Spleen (tissue), 11 donors: ENCODE results near the gene ANTXR2. TPM values are rescaled to one million over a fixed set of nuclear protein-coding genes. Genes with fewer than 3 reads are reported as not detected.

Source experiments
- DNase-seq: peaks from one replicate; pipeline ENCODE4 v3.0.0-alpha.2; 2020
- H3K27ac ChIP-seq, 8 donors: fragments of 200-600 bp; sonication (generic) in 7 of 8; 1 replicate in 4 of 8; 2 replicates in 4 of 8; pipeline versions ENCODE4 v1.5.0 to v1.8.0; 2016 to 2021; ENCODE audit warnings: inconsistent platforms in 4 of 8, mild to moderate bottlenecking in 4 of 8, moderate library complexity in 1 of 8
- H3K27me3 ChIP-seq, 7 donors: fragments of 200-600 bp; sonication (generic) in 6 of 7; replicated peaks in 1 of 7; 1 replicate in 4 of 7; 2 replicates in 3 of 7; pipeline versions ENCODE4 v1.5.0 to v1.8.0; 2016 to 2021; ENCODE audit warnings: inconsistent platforms in 3 of 7, mild to moderate bottlenecking in 1 of 7
- H3K36me3 ChIP-seq, 6 donors: fragments of 200-600 bp; sonication (generic) in 5 of 6; 1 replicate in 4 of 6; 2 replicates in 2 of 6; pipeline versions ENCODE4 v1.5.0 to v1.8.0; 2016 to 2021; ENCODE audit warnings: inconsistent platforms in 2 of 6
- H3K4me1 ChIP-seq, 6 donors: fragments of 200-600 bp; sonication (generic) in 5 of 6; 1 replicate in 3 of 6; 2 replicates in 3 of 6; pipeline versions ENCODE4 v1.5.0 to v1.8.0; 2016 to 2021; ENCODE audit warnings: inconsistent platforms in 3 of 6
- H3K4me3 ChIP-seq, 8 donors: fragments of 200-600 bp; sonication (generic) in 7 of 8; 1 replicate in 4 of 8; 2 replicates in 4 of 8; pipeline versions ENCODE4 v1.5.0 to v1.8.0; 2016 to 2021; ENCODE audit warnings: inconsistent platforms in 4 of 8, mild to moderate bottlenecking in 4 of 8, moderate library complexity in 2 of 8
- H3K9me3 ChIP-seq, 8 donors: fragments of 200-600 bp; sonication (generic) in 7 of 8; 1 replicate in 4 of 8; 2 replicates in 4 of 8; pipeline versions ENCODE4 v1.5.0 to v1.8.0; 2016 to 2021; ENCODE audit warnings: inconsistent platforms in 4 of 8
- CTCF ChIP-seq, 11 experiments: fragments of 200-600 bp in 7 of 11; fragments of 450-650 bp in 4 of 11; sonication (generic) in 4 of 11; IDR thresholded peaks in 8 of 11; conservative IDR thresholded peaks in 3 of 11; 1 replicate in 7 of 11; 2 replicates in 4 of 11; pipeline versions ENCODE4 v1.4.0 to v1.8.0; 2016 to 2021; ENCODE audit warnings: antibody characterized with exemption in 11 of 11, inconsistent platforms in 4 of 11, mild to moderate bottlenecking in 1 of 11
- POLR2A ChIP-seq, 3 donors: fragments of 450-650 bp; IDR thresholded peaks; one replicate each; pipeline ENCODE4 v1.5.1; 2017; ENCODE audit warnings: antibody characterized with exemption in 3 of 3, mild to moderate bottlenecking in 1 of 3
- POLR2AphosphoS5 ChIP-seq, 3 donors: sonication (generic); formaldehyde crosslinking; IDR thresholded peaks; one replicate each; pipeline ENCODE4 v1.5.1; 2017; ENCODE audit warnings: antibody characterized with exemption in 3 of 3
- WGBS, 5 donors: extraction: QIAGEN DNeasy Blood & Tissue Kit in 3 of 5; methylation state at CpG; one replicate each; pipeline versions ENCODE4 v1.1.5 to v1.1.7; 2013 to 2018; 5-methylcytosine and 5-hydroxymethylcytosine counted together
- intact Hi-C: fragments of 100-400 bp; cut with DNase I; formaldehyde crosslinking; loops from one replicate; pipeline ENCODE4 v1.15.0; 2023; ENCODE audit warnings: low total_unique reads
- polyA plus RNA-seq, 3 donors: library from polyadenylated mRNA; stranded (reverse); fragments of 200-250 nt; gene quantifications; one replicate each; pipeline ENCODE4 v1.2.1, GENCODE V29; 2013
- total RNA-seq, 7 donors: library from RNA; depleted of rRNA in 3 of 7; stranded (reverse); fragments of >200 nt in 3 of 7; fragmentation: NEBNext Ultra II Directional in 4 of 7; extraction: Animal tissue kit (Norgen Biotek cat#: 25700) in 4 of 7; gene quantifications; one replicate each; pipeline versions ENCODE4 v1.1.0 to v1.2.1, GENCODE V29; 2016 to 2021
- donor health status: healthy with polysubstance abuse.
- donor health status: DM: no; HTN: no; CAD: no; lungs with moderate emphysema.
- donor health status: DM: no; HTN: no; CAD: no.
- donor health status: Bipolar disorder and iron deficiency.
- donor health status: healthy.
- donor health status: DM: no; HTN: no; CAD: no.
- donor health status: DM: yes; HTN: yes; CAD: no.

The ANTXR2 gene
- total and polyA plus RNA-seq, 10 donors, result 3.7 to 56.3 (median 37.3) TPM

GRCh38 chr4:80111276-80111675 is 38.2 kb upstream of the ANTXR2 start:
- Histone ChIP-seq H3K4me3 (no peak overlapping the region), H3K9me3 (peaks cover 0 to 21% (median 18%) of the 10 kb centered on the region in 8 donors), H3K27me3 (peaks cover 0 to 7% (median 0%) of the 10 kb centered on the region in 7 donors), H3K4me1 (no peaks in the 10 kb centered on the region), H3K27ac (no peak overlapping the region), H3K36me3 (no peaks in the 10 kb centered on the region)
- TF ChIP-seq POLR2AphosphoS5 (IDR thresholded peaks at IDR 0.05) (no peak), POLR2A (IDR thresholded peaks at IDR 0.05) (no peak), CTCF (IDR thresholded peaks at IDR 0.05 in 8 of 11, conservative IDR thresholded peaks at IDR 0.05 in 3 of 11) (no peak)
- DNase-seq, result no peak
- intact Hi-C loops, result no loop called here

GRCh38 chr4:80107374-80107773 is 34.3 kb upstream of the ANTXR2 start:
- Histone ChIP-seq H3K27ac (no peak overlapping the region), H3K4me1 (peaks cover 0 to 3% (median 0%) of the 10 kb centered on the region in 6 donors), H3K9me3 (peaks cover 0 to 25% (median 19%) of the 10 kb centered on the region in 8 donors), H3K27me3 (no peaks in the 10 kb centered on the region), H3K4me3 (no peak overlapping the region), H3K36me3 (no peaks in the 10 kb centered on the region)
- WGBS, 5 donors, result 92 to 99% (median 96%) methylated on average over 1 of the region's 1 CpG
- intact Hi-C loops, result no loop called here
- no peak for DNase-seq
- TF ChIP-seq POLR2AphosphoS5 (IDR thresholded peaks at IDR 0.05) (no peak), POLR2A (IDR thresholded peaks at IDR 0.05) (no peak), CTCF (IDR thresholded peaks at IDR 0.05 in 8 of 11, conservative IDR thresholded peaks at IDR 0.05 in 3 of 11) (no peak)

GRCh38 chr4:80104927-80105326 is 31.9 kb upstream of the ANTXR2 start:
- 70 to 89% (median 76%) methylated on average over 1 of the region's 1 CpG for WGBS, 5 donors
- intact Hi-C loops, result no loop called here
- Histone ChIP-seq H3K9me3 (peaks cover 0 to 25% (median 19%) of the 10 kb centered on the region in 8 donors), H3K27me3 (no peaks in the 10 kb centered on the region), H3K36me3 (no peaks in the 10 kb centered on the region), H3K27ac (no peak overlapping the region), H3K4me3 (no peak overlapping the region), H3K4me1 (peaks cover 0 to 8% (median 0%) of the 10 kb centered on the region in 6 donors)
- no peak for DNase-seq
- TF ChIP-seq POLR2AphosphoS5 (IDR thresholded peaks at IDR 0.05), result no peak
- TF ChIP-seq POLR2A (IDR thresholded peaks at IDR 0.05), result no peak
- no peak for TF ChIP-seq CTCF (IDR thresholded peaks at IDR 0.05 in 8 of 11, conservative IDR thresholded peaks at IDR 0.05 in 3 of 11)

- intact Hi-C loops, result no loop called here
- 49 to 82% (median 68%) methylated on average over 2 of the region's 2 CpGs for WGBS, 5 donors
- Histone ChIP-seq H3K36me3 (no peaks in the 10 kb centered on the region), H3K9me3 (peaks cover 0 to 25% (median 19%) of the 10 kb centered on the region in 8 donors), H3K4me1 (peaks cover 0 to 8% (median 0%) of the 10 kb centered on the region in 6 donors), H3K4me3 (no peak overlapping the region), H3K27me3 (no peaks in the 10 kb centered on the region), H3K27ac (no peak overlapping the region)
- TF ChIP-seq POLR2AphosphoS5 (IDR thresholded peaks at IDR 0.05), result no peak
- no peak for TF ChIP-seq CTCF (IDR thresholded peaks at IDR 0.05 in 8 of 11, conservative IDR thresholded peaks at IDR 0.05 in 3 of 11)
- TF ChIP-seq POLR2A (IDR thresholded peaks at IDR 0.05), result no peak
- no peak for DNase-seq
Measured at GRCh38 chr4:80103629-80104028, 30.6 kb upstream of the ANTXR2 start.
